NT2/D1 (cell line): ENCODE measurements around the gene ZBTB16.

Experiments
- DNase-seq: peaks from one replicate; pipeline ENCODE4 v3.0.0-alpha.2; 2011; ENCODE audit warnings: low read depth, low spot score
- H3K27me3 ChIP-seq: 2 replicates; pipeline ENCODE4 v1.6.0; 2011; ENCODE audit warnings: mild to moderate bottlenecking; ENCODE audit not compliant: insufficient read length, insufficient read depth
- H3K36me3 ChIP-seq: 2 replicates; pipeline ENCODE4 v1.6.1; 2011; ENCODE audit warnings: mild to moderate bottlenecking, low read length, mixed read lengths; ENCODE audit not compliant: insufficient read depth, insufficient read length
- H3K4me1 ChIP-seq: 2 replicates; pipeline ENCODE4 v1.5.1; 2011; ENCODE audit not compliant: insufficient read depth, insufficient read length
- H3K4me3 ChIP-seq: 2 replicates; pipeline ENCODE4 v1.5.1; 2011; ENCODE audit warnings: low read depth; ENCODE audit not compliant: insufficient read length
- H3K9ac ChIP-seq: 2 replicates; pipeline ENCODE4 v1.6.0; 2011; ENCODE audit warnings: low read depth; ENCODE audit not compliant: insufficient read length
- H3K9me3 ChIP-seq: 2 replicates; pipeline ENCODE4 v1.5.1; 2011; ENCODE audit warnings: mild to moderate bottlenecking, low read length; ENCODE audit not compliant: insufficient read depth
- SUZ12 ChIP-seq: IDR thresholded peaks from 2 replicates; pipeline ENCODE4 v1.6.1; 2011; ENCODE audit not compliant: insufficient read length, insufficient read depth; ENCODE audit errors: extremely low read depth
- YY1 ChIP-seq: IDR thresholded peaks from 2 replicates; pipeline ENCODE4 v1.6.1; 2011; ENCODE audit not compliant: insufficient read length, insufficient read depth
- ZNF274 ChIP-seq: IDR thresholded peaks from 2 replicates; pipeline ENCODE4 v1.6.1; 2011; ENCODE audit warnings: mild to moderate bottlenecking, low read depth, low read length

The ZBTB16 gene

GRCh38 chr11:114185436-114185835 lies 125.9 kb downstream of the ZBTB16 start:
- DNase-seq = no peak
- peaks cover under 1% of the 10 kb centered on the region for H3K4me1 ChIP-seq
- H3K27me3 ChIP-seq = no peaks in the 10 kb centered on the region
- H3K4me3 ChIP-seq = no peak overlapping the region
- H3K36me3 ChIP-seq = no peaks in the 10 kb centered on the region
- 0 out of 2 replicates have a peak, but pooled peaks cover under 1% of the 10 kb centered on the region for H3K9me3 ChIP-seq
- no peak overlapping the region for H3K9ac ChIP-seq
- no peak for TF ChIP-seq YY1
- no peak for TF ChIP-seq SUZ12
- TF ChIP-seq ZNF274 = no peak

- peaks cover 15% of the 10 kb centered on the region; the same call in 1 of the 2 replicates for H3K9me3 ChIP-seq
- DNase-seq = no peak
- H3K9ac ChIP-seq = no peak overlapping the region
- no peaks in the 10 kb centered on the region for H3K36me3 ChIP-seq
- no peaks in the 10 kb centered on the region for H3K27me3 ChIP-seq
- H3K4me1 ChIP-seq = no peaks in the 10 kb centered on the region
- H3K4me3 ChIP-seq = no peak overlapping the region
- TF ChIP-seq YY1 (no peak), SUZ12 (no peak), ZNF274 (no peak)
These were observed 127.7 kb downstream of the ZBTB16 start for GRCh38 chr11:114187173-114187572.

- Histone ChIP-seq H3K9me3 (peaks cover 15% of the 10 kb centered on the region; the same call in 1 of the 2 replicates), H3K9ac (no peak overlapping the region), H3K36me3 (no peaks in the 10 kb centered on the region), H3K4me1 (no peaks in the 10 kb centered on the region), H3K27me3 (no peaks in the 10 kb centered on the region), H3K4me3 (no peak overlapping the region)
- DNase-seq = no peak
- TF ChIP-seq SUZ12 = no peak
- TF ChIP-seq YY1 = no peak
- no peak for TF ChIP-seq ZNF274
These were observed 129.5 kb downstream of the ZBTB16 start for GRCh38 chr11:114188851-114189570.

- no peak overlapping the region for H3K9ac ChIP-seq
- peaks cover 15% of the 10 kb centered on the region; the same call in 1 of the 2 replicates for H3K9me3 ChIP-seq
- H3K4me3 ChIP-seq = no peak overlapping the region
- no peaks in the 10 kb centered on the region for H3K36me3 ChIP-seq
- no peaks in the 10 kb centered on the region for H3K27me3 ChIP-seq
- H3K4me1 ChIP-seq = peaks cover 5% of the 10 kb centered on the region
- TF ChIP-seq ZNF274 = no peak
- TF ChIP-seq YY1 = no peak
- TF ChIP-seq SUZ12 = no peak
- DNase-seq = no peak
These were observed 131.1 kb downstream of the ZBTB16 start for GRCh38 chr11:114190630-114191029.

GRCh38 chr11:114191893-114192292 lies 132.4 kb downstream of the ZBTB16 start:
- Histone ChIP-seq H3K9ac (no peak overlapping the region), H3K4me3 (no peak overlapping the region), H3K36me3 (no peaks in the 10 kb centered on the region), H3K9me3 (peaks cover 15% of the 10 kb centered on the region; the same call in 1 of the 2 replicates), H3K27me3 (no peaks in the 10 kb centered on the region), H3K4me1 (peaks cover 5% of the 10 kb centered on the region)
- no peak for DNase-seq
- TF ChIP-seq ZNF274 (no peak), YY1 (no peak), SUZ12 (no peak)

- no peaks in the 10 kb centered on the region for H3K27me3 ChIP-seq
These were observed 133.4 kb downstream of the ZBTB16 start for GRCh38 chr11:114192841-114193389.

More at GRCh38 chr11:114192841-114193389, 133.4 kb downstream of the ZBTB16 start:
- H3K36me3 ChIP-seq = no peaks in the 10 kb centered on the region
- H3K9me3 ChIP-seq = peaks cover 15% of the 10 kb centered on the region; the same call in 1 of the 2 replicates
- no peak overlapping the region for H3K4me3 ChIP-seq
- no peak for TF ChIP-seq ZNF274
- TF ChIP-seq SUZ12 = no peak
- no peak for TF ChIP-seq YY1
- peaks cover 5% of the 10 kb centered on the region for H3K4me1 ChIP-seq
- H3K9ac ChIP-seq = no peak overlapping the region
- no peak for DNase-seq
